K562 (cell line): ENCODE measurements around the gene TIMM50. TPM values are rescaled to one million over a fixed set of nuclear protein-coding genes. Genes with fewer than 3 reads are reported as not detected.

ENCODE experiments used
- ARHGAP35 ChIP-seq: fragments of 450-650 bp; IDR thresholded peaks from 2 replicates; pipeline ENCODE4 v1.6.1; 2018; ENCODE audit not compliant: partially characterized antibody
- CC2D1A ChIP-seq: fragments of 450-650 bp; IDR thresholded peaks from 2 replicates; pipeline ENCODE4 v1.6.1; 2017; ENCODE audit warnings: mild to moderate bottlenecking
- E2F5 ChIP-seq: sonication (generic); formaldehyde crosslinking; IDR thresholded peaks from 2 replicates; pipeline ENCODE4 v1.8.0; 2022; ENCODE audit warnings: mild to moderate bottlenecking, missing genetic modification reagents
- EGR1 ChIP-seq: fragments of 450-650 bp; conservative IDR thresholded peaks from 2 replicates; pipeline ENCODE4 v1.6.1; 2017; ENCODE audit warnings: mild to moderate bottlenecking
- EP300 ChIP-seq: IDR thresholded peaks from 2 replicates; pipeline ENCODE4 v1.6.1; 2012; ENCODE audit warnings: low read length, improper control_type of control experiment
- FOXA3 ChIP-seq, 2 experiments: fragments of 450-650 bp in 1 of 2; sonication (generic) in 1 of 2; formaldehyde crosslinking; IDR thresholded peaks in 1 of 2; conservative IDR thresholded peaks in 1 of 2; 2 replicates each; pipeline versions ENCODE4 v1.4.0 to v1.8.0; 2020 to 2022; ENCODE audit warnings: mild to moderate bottlenecking in 2 of 2, missing genetic modification reagents in 1 of 2
- MED1 ChIP-seq: sonication (generic); formaldehyde crosslinking; IDR thresholded peaks from 2 replicates; pipeline ENCODE4 v1.8.1; 2023; ENCODE audit warnings: missing genetic modification reagents, borderline replicate concordance
- NR1H2 ChIP-seq: sonication (generic); formaldehyde crosslinking; IDR thresholded peaks from 2 replicates; pipeline ENCODE4 v1.4.0; 2020; ENCODE audit warnings: mild to moderate bottlenecking, missing genetic modification reagents
- POU5F1 ChIP-seq: fragments of 150-350 bp; IDR thresholded peaks from 2 replicates; pipeline ENCODE4 v1.6.1; 2014; ENCODE audit warnings: borderline replicate concordance, low read length, low read depth, mild to moderate bottlenecking; ENCODE audit not compliant: partially characterized antibody
- RBM25 ChIP-seq: fragments of 200-400 bp; formaldehyde crosslinking; IDR thresholded peaks from 2 replicates; pipeline ENCODE4 v1.6.1; 2018; ENCODE audit warnings: low read length, low read depth, moderate library complexity; ENCODE audit not compliant: severe bottlenecking
- RCOR1 ChIP-seq, 2 experiments: IDR thresholded peaks; 2 replicates each; pipeline ENCODE4 v1.6.1; 2012; ENCODE audit warnings: low read depth in 2 of 2, low read length in 2 of 2, borderline replicate concordance in 1 of 2, improper control_type of control experiment in 1 of 2
- RERE ChIP-seq: sonication (generic); formaldehyde crosslinking; IDR thresholded peaks from 2 replicates; pipeline ENCODE4 v1.8.0; 2023; ENCODE audit warnings: missing genetic modification reagents, mild to moderate bottlenecking, borderline replicate concordance
- SMAD1 ChIP-seq: fragments of 150-350 bp; IDR thresholded peaks from 2 replicates; pipeline ENCODE4 v1.6.1; 2014; ENCODE audit warnings: low read length, low read depth; ENCODE audit not compliant: partially characterized antibody
- SMAD4 ChIP-seq: fragments of 250-450 bp; sonication (Bioruptor Pico); conservative IDR thresholded peaks from 2 replicates; pipeline ENCODE4 v1.8.0; 2021; ENCODE audit warnings: inconsistent platforms, mild to moderate bottlenecking, moderate library complexity
- ZFP30 ChIP-seq: fragments of 250-450 bp; sonication (Bioruptor Pico); IDR thresholded peaks from 2 replicates; pipeline ENCODE4 v1.8.0; 2022; ENCODE audit warnings: moderate library complexity, mild to moderate bottlenecking, inconsistent platforms, borderline replicate concordance
- ZNF398 ChIP-seq: fragments of 250-450 bp; sonication (Bioruptor Pico); IDR thresholded peaks from 2 replicates; pipeline ENCODE4 v1.8.0; 2021; ENCODE audit warnings: moderate library complexity, mild to moderate bottlenecking, inconsistent platforms
- ZNF699 ChIP-seq: fragments of 250-450 bp; sonication (Bioruptor Pico); IDR thresholded peaks from 2 replicates; pipeline ENCODE4 v1.8.0; 2021; ENCODE audit warnings: mild to moderate bottlenecking, moderate library complexity; ENCODE audit not compliant: insufficient replicate concordance
- ZNF707 ChIP-seq: fragments of 250-450 bp; sonication (Bioruptor Pico); conservative IDR thresholded peaks from 2 replicates; pipeline ENCODE4 v1.8.0; 2022; ENCODE audit warnings: inconsistent platforms, mild to moderate bottlenecking, moderate library complexity
- ZNF766 ChIP-seq: fragments of 200-800 bp; sonication (Bioruptor generic); conservative IDR thresholded peaks from 2 replicates; pipeline ENCODE4 v1.6.1; 2016; ENCODE audit warnings: missing genetic modification characterization, missing compliant biosample characterization
- ZNF785 ChIP-seq: fragments of 250-450 bp; sonication (Bioruptor Pico); IDR thresholded peaks from 2 replicates; pipeline ENCODE4 v1.4.0; 2020; ENCODE audit warnings: mild to moderate bottlenecking
- polyA plus RNA-seq, 8 experiments: library from polyadenylated mRNA; depleted of rRNA in 4 of 8; stranded (reverse) in 5 of 8; unstranded in 3 of 8; fragments of >200 nt; fragmentation: Nextera tagmentation in 2 of 8; fragmentation: Illumina TruSeq in 1 of 8; extraction: Ambion mirVana in 2 of 8; extraction: Trizol in 1 of 8; gene quantifications; 2 replicates each; pipeline versions ENCODE4 v1.2.1 to v1.2.3, GENCODE V29; 2011 to 2014; ENCODE audit warnings: inconsistent platforms in 1 of 8, missing spikeins in 1 of 8
- total RNA-seq, 7 experiments: library from RNA; depleted of rRNA in 6 of 7; stranded (reverse); fragments of >200 nt in 6 of 7; fragmentation: Illumina TruSeq in 2 of 7; extraction: Trizol in 2 of 7; gene quantifications; 2 replicates each; pipeline versions ENCODE4 v1.2.1 to v1.2.3, GENCODE V29; 2011 to 2021; ENCODE audit warnings: low replicate concordance in 1 of 7

The TIMM50 gene
- total and polyA plus RNA-seq, 9 of the 15 experiments (the other 6 are each of a cell fraction or from before 2014, with no cell fraction given): 28.3 to 221 (median 170) TPM

- TF ChIP-seq RERE (no peak), NR1H2 (CRISPR knock-in tag) (0 out of 2 replicates have a peak, but pooled peaks have one; percentile 39), RCOR1 (IDR thresholded peaks at IDR 0.05; ENCODE audit: borderline replicate concordance in 1 of 2, low read depth in 2 of 2, low read length in 2 of 2) (peak in 1 of 2 experiments; percentile 71; a peak in 2 of 4 replicates), ZNF785 (CRISPR knock-in tag) (no peak), SMAD1 (no peak), RBM25 (no peak), ZNF398 (no peak), FOXA3 (CRISPR knock-in tag; conservative IDR thresholded peaks at IDR 0.05 in 1 of 2, IDR thresholded peaks at IDR 0.05 in 1 of 2) (no peak), ZNF766 (CRISPR knock-in tag) (no peak), ARHGAP35 (no peak), E2F5 (CRISPR knock-in tag) (no peak), ZNF707 (CRISPR knock-in tag) (no peak), SMAD4 (CRISPR knock-in tag) (peak; percentile 69), CC2D1A (no peak), MED1 (CRISPR knock-in tag) (no peak), POU5F1 (no peak), ZNF699 (CRISPR knock-in tag) (no peak), EP300 (no peak), ZFP30 (CRISPR knock-in tag) (no peak), EGR1 (peak; percentile 94)
These were observed 59.1 kb downstream of the TIMM50 start, which contains the start of gene EID2 (continued) for GRCh38 chr19:39539518-39540332.
